Loucy (cell line): ENCODE data around the gene F5.

ENCODE experiments used
- H2AFZ ChIP-seq: fragments of 200-600 bp; sonication (generic); 2 replicates; pipeline ENCODE4 v1.6.0; 2016; ENCODE audit warnings: antibody characterized with exemption, mild to moderate bottlenecking, low read length, moderate library complexity
- H3F3A ChIP-seq: fragments of 200-600 bp; 2 replicates; pipeline ENCODE4 v1.6.0; 2016; ENCODE audit warnings: antibody characterized with exemption, low read depth, mild to moderate bottlenecking
- H3K27me3 ChIP-seq: fragments of 200-600 bp; sonication (generic); 2 replicates; pipeline ENCODE4 v1.6.1; 2014; ENCODE audit warnings: low read length, mild to moderate bottlenecking; ENCODE audit not compliant: insufficient read depth, poor library complexity, severe bottlenecking
- H3K36me3 ChIP-seq: fragments of 200-600 bp; sonication (generic); 2 replicates; pipeline ENCODE4 v1.6.1; 2016; ENCODE audit warnings: low read length; ENCODE audit not compliant: insufficient read depth
- H3K4me1 ChIP-seq: fragments of 200-600 bp; sonication (generic); 2 replicates; pipeline ENCODE4 v1.5.1; 2014; ENCODE audit warnings: low read length, mild to moderate bottlenecking; ENCODE audit not compliant: insufficient read depth, poor library complexity, severe bottlenecking
- H3K4me2 ChIP-seq: fragments of 200-600 bp; sonication (generic); 2 replicates; pipeline ENCODE4 v1.6.0; 2014; ENCODE audit warnings: antibody characterized with exemption, low read length, low read depth, mild to moderate bottlenecking; ENCODE audit not compliant: poor library complexity, severe bottlenecking
- H3K4me3 ChIP-seq: fragments of 200-600 bp; sonication (generic); 2 replicates; pipeline ENCODE4 v1.5.1; 2014; ENCODE audit warnings: low read length, mild to moderate bottlenecking, mixed read lengths; ENCODE audit not compliant: poor library complexity, severe bottlenecking
- H3K79me2 ChIP-seq: fragments of 200-600 bp; sonication (generic); 2 replicates; pipeline ENCODE4 v1.6.1; 2014; ENCODE audit warnings: low read length; ENCODE audit not compliant: insufficient read depth
- H3K9ac ChIP-seq: fragments of 200-600 bp; sonication (generic); 2 replicates; pipeline ENCODE4 v1.6.0; 2014; ENCODE audit warnings: mild to moderate bottlenecking, low read depth, low read length, moderate library complexity; ENCODE audit not compliant: poor library complexity, severe bottlenecking
- H3K9me2 ChIP-seq: fragments of 200-600 bp; sonication (generic); replicated peaks from 2 replicates; pipeline ENCODE4 v1.6.1; 2016; ENCODE audit warnings: low read depth, low read length, mixed read lengths
- H3K9me3 ChIP-seq: fragments of 200-600 bp; sonication (generic); 2 replicates; pipeline ENCODE4 v1.6.1; 2014; ENCODE audit warnings: mild to moderate bottlenecking, antibody characterized with exemption, low read length, low read depth; ENCODE audit not compliant: insufficient read depth
- H4K20me1 ChIP-seq: fragments of 200-600 bp; sonication (generic); 2 replicates; pipeline ENCODE4 v1.6.0; 2014; ENCODE audit warnings: antibody characterized with exemption, low read length, mild to moderate bottlenecking; ENCODE audit not compliant: insufficient read depth, poor library complexity, severe bottlenecking
- EZH2phosphoT487 ChIP-seq: fragments of 200-600 bp; IDR thresholded peaks from 2 replicates; pipeline ENCODE4 v1.6.1; 2018; ENCODE audit warnings: antibody characterized with exemption, mild to moderate bottlenecking, moderate library complexity, borderline replicate concordance
- TF ChIP-seq, protein P1 (sequence below): fragments of 200-600 bp; sonication (generic); conservative IDR thresholded peaks from 2 replicates; pipeline ENCODE4 v1.5.1; 2014; ENCODE audit warnings: mild to moderate bottlenecking, antibody characterized with exemption, low read length

The F5 gene

GRCh38 chr1:169601096-169601881, 15.0 kb upstream of the F5 start:
- peak overlapping the region; percentile 0 for H3K9ac ChIP-seq
- peaks cover 43% of the 10 kb centered on the region for H3K4me1 ChIP-seq
- no peaks in the 10 kb centered on the region for H3K27me3 ChIP-seq
- H3F3A ChIP-seq = peaks cover 14% of the 10 kb centered on the region
- no peaks in the 10 kb centered on the region for H3K79me2 ChIP-seq
- H3K9me3 ChIP-seq = no peaks in the 10 kb centered on the region; the same call in 1 of the 2 replicates
- H4K20me1 ChIP-seq = no peaks in the 10 kb centered on the region
- TF ChIP-seq, protein P1, sequence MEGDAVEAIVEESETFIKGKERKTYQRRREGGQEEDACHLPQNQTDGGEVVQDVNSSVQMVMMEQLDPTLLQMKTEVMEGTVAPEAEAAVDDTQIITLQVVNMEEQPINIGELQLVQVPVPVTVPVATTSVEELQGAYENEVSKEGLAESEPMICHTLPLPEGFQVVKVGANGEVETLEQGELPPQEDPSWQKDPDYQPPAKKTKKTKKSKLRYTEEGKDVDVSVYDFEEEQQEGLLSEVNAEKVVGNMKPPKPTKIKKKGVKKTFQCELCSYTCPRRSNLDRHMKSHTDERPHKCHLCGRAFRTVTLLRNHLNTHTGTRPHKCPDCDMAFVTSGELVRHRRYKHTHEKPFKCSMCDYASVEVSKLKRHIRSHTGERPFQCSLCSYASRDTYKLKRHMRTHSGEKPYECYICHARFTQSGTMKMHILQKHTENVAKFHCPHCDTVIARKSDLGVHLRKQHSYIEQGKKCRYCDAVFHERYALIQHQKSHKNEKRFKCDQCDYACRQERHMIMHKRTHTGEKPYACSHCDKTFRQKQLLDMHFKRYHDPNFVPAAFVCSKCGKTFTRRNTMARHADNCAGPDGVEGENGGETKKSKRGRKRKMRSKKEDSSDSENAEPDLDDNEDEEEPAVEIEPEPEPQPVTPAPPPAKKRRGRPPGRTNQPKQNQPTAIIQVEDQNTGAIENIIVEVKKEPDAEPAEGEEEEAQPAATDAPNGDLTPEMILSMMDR = peak; percentile 78
- no peak for TF ChIP-seq EZH2phosphoT487
- H3K36me3 ChIP-seq = no peaks in the 10 kb centered on the region; the same call in 1 of the 2 replicates
- no peak overlapping the region for H3K4me3 ChIP-seq
- H2AFZ ChIP-seq = no peak overlapping the region
- H3K4me2 ChIP-seq = peak overlapping the region; percentile 2
- H3K9me2 ChIP-seq = no peaks in the 10 kb centered on the region

- H3K36me3 ChIP-seq = no peaks in the 10 kb centered on the region
- no peak overlapping the region for H3K9ac ChIP-seq
- H4K20me1 ChIP-seq = no peaks in the 10 kb centered on the region
- TF ChIP-seq EZH2phosphoT487 = no peak
- TF ChIP-seq, protein P1 = no peak
- H3K9me2 ChIP-seq = no peaks in the 10 kb centered on the region
- no peaks in the 10 kb centered on the region for H3K4me1 ChIP-seq
- no peaks in the 10 kb centered on the region for H3F3A ChIP-seq
- H2AFZ ChIP-seq = no peak overlapping the region
- no peaks in the 10 kb centered on the region for H3K9me3 ChIP-seq
- H3K4me2 ChIP-seq = no peak overlapping the region
- no peaks in the 10 kb centered on the region for H3K79me2 ChIP-seq
- H3K4me3 ChIP-seq = no peak overlapping the region
- H3K27me3 ChIP-seq = no peaks in the 10 kb centered on the region
These were observed 9.8 kb upstream of the F5 start for GRCh38 chr1:169595764-169596711.

DNA sequence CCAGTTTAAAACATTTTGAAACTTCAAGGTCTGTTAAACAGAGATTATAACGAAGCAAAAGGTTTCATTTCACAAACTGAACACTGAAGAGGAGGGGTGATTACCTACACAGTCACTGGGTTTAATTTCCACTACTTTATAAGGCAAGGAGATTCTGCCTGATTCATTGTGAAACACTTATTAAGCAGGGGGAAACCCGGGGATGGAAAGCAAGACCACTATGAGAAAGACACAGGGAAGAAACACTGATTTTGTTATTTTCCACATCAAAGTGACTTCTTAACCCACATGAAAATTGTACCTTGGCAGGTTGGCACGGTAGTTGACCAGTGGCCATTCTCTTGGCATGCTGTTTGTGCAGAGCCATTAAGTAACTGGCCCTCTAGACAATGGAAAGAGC, 8.1 kb upstream of the F5 start:
- Histone ChIP-seq H3F3A (no peaks in the 10 kb centered on the region), H3K9me2 (no peaks in the 10 kb centered on the region), H3K9me3 (no peaks in the 10 kb centered on the region), H3K4me2 (no peak overlapping the region), H3K27me3 (no peaks in the 10 kb centered on the region), H3K4me1 (no peaks in the 10 kb centered on the region), H2AFZ (no peak overlapping the region), H3K79me2 (no peaks in the 10 kb centered on the region), H3K4me3 (no peak overlapping the region), H3K36me3 (no peaks in the 10 kb centered on the region), H3K9ac (no peak overlapping the region), H4K20me1 (no peaks in the 10 kb centered on the region)
- TF ChIP-seq, protein P1 = no peak
- no peak for TF ChIP-seq EZH2phosphoT487
